Right lobe of liver (tissue), 6 donors: ENCODE measurements around the gene SYNE1. TPM values are rescaled to one million over a fixed set of nuclear protein-coding genes. Genes with fewer than 3 reads are reported as not detected.

Experiments
- ATAC-seq, 4 donors: fragments of 200-7000 bp; cut with Tn5 transposase; one replicate each; pipeline ENCODE4 v1.9.1; 2020; ENCODE audit warnings: mild to moderate bottlenecking in 4 of 4, moderate library complexity in 4 of 4
- DNase-seq, 3 donors: peaks; one replicate each; pipeline ENCODE4 v3.0.0-alpha.2; 2020
- H3K27ac ChIP-seq, 3 donors: fragments of 200-600 bp; one replicate each; pipeline ENCODE4 v1.8.0; 2022
- H3K27me3 ChIP-seq, 2 donors: fragments of 200-600 bp; one replicate each; pipeline ENCODE4 v1.8.0; 2022
- H3K36me3 ChIP-seq, 4 donors: fragments of 200-600 bp; sonication (generic) in 1 of 4; one replicate each; pipeline versions ENCODE4 v1.5.1 to v1.8.0; 2017 to 2022; ENCODE audit warnings: control low read depth in 1 of 4
- H3K4me1 ChIP-seq, 4 donors: fragments of 200-600 bp; sonication (generic) in 1 of 4; one replicate each; pipeline versions ENCODE4 v1.5.1 to v1.8.0; 2017 to 2022; ENCODE audit warnings: control low read depth in 1 of 4
- H3K4me3 ChIP-seq, 3 donors: fragments of 200-600 bp; one replicate each; pipeline ENCODE4 v1.8.0; 2022
- H3K9me3 ChIP-seq, 4 donors: fragments of 200-600 bp; sonication (generic) in 1 of 4; one replicate each; pipeline versions ENCODE4 v1.5.1 to v1.8.0; 2017 to 2022; ENCODE audit warnings: control low read depth in 1 of 4
- POLR2A ChIP-seq: fragments of 450-650 bp; IDR thresholded peaks from one replicate; pipeline ENCODE4 v1.6.1; 2017; ENCODE audit warnings: antibody characterized with exemption, mild to moderate bottlenecking
- WGBS: methylation state at CpG from one replicate; pipeline ENCODE4 v1.1.6; 2018; ENCODE audit warnings: low coverage, low lambda C conversion rate; ENCODE audit not compliant: insufficient coverage; ENCODE audit errors: missing lambda C conversion rate; 5-methylcytosine and 5-hydroxymethylcytosine counted together
- intact Hi-C, 2 donors: fragments of 100-400 bp; cut with DNase I; formaldehyde crosslinking; loops; one replicate each; pipeline versions ENCODE4 v1.11.2 to v1.14.1; 2022
- total RNA-seq, 6 experiments: library from RNA; depleted of rRNA in 2 of 6; stranded (reverse); fragments of >200 nt in 2 of 6; fragmentation: NEBNext Ultra II Directional in 3 of 6; extraction: Animal tissue kit (Norgen Biotek cat#: 25700) in 3 of 6; gene quantifications; one replicate each; pipeline versions ENCODE4 v1.1.0 to v1.2.4, GENCODE V29; 2016 to 2023
- TF ChIP-seq, protein P1 (sequence below), 4 donors: fragments of 200-600 bp in 3 of 4; fragments of 450-650 bp in 1 of 4; IDR thresholded peaks; one replicate each; pipeline versions ENCODE4 v1.5.1 to v1.8.0; 2016 to 2022; ENCODE audit warnings: antibody characterized with exemption in 4 of 4, mild to moderate bottlenecking in 2 of 4
- donor health status: DM: no; HTN: yes; CAD: no.
- donor health status: DM: no; HTN: no; CAD: no.
- donor health status: DM: no; HTN: no; CAD: no.
- donor health status: DM: no; HTN: yes; CAD: no.
- donor health status: DM: no; HTN: yes; CAD: no.

The SYNE1 gene
- total RNA-seq, 6 experiments from 2014 or later = 22.8 to 43.2 (median 25.0) TPM

DNA sequence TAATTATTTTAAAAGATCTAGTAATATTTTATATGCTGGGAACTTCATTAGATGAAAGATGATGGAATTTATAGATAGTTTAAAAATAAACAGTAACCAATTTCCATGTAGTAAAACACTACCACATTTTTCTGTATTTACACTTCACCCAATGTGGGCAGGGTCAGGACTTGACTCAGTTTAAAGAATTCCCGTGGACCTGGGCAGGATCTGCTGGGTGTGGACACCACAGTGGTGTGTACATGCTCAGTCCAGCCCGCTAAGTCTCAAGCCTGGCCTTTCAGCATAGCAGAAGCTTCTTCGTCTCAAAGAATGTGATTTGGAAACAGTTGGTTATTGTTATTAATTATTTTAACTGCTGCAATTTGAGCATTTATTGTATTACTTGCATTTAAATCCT is 364.2 kb downstream of the SYNE1 start:
- ATAC-seq = no peak
- 71% methylated on average over 2 of the region's 3 CpGs for WGBS
- intact Hi-C loops = loop anchor here in 1 of 2 donors (10.0 kb wide), 1 partner anchor 62 kb away; no protein-coding TSS in a partner anchor
- H3K4me1 ChIP-seq = peaks cover 0 to 7% (median 0%) of the 10 kb centered on the region in 4 donors
- no peak for DNase-seq
- no peak overlapping the region for H3K27ac ChIP-seq
- no peak for TF ChIP-seq POLR2A
- TF ChIP-seq, protein P1, sequence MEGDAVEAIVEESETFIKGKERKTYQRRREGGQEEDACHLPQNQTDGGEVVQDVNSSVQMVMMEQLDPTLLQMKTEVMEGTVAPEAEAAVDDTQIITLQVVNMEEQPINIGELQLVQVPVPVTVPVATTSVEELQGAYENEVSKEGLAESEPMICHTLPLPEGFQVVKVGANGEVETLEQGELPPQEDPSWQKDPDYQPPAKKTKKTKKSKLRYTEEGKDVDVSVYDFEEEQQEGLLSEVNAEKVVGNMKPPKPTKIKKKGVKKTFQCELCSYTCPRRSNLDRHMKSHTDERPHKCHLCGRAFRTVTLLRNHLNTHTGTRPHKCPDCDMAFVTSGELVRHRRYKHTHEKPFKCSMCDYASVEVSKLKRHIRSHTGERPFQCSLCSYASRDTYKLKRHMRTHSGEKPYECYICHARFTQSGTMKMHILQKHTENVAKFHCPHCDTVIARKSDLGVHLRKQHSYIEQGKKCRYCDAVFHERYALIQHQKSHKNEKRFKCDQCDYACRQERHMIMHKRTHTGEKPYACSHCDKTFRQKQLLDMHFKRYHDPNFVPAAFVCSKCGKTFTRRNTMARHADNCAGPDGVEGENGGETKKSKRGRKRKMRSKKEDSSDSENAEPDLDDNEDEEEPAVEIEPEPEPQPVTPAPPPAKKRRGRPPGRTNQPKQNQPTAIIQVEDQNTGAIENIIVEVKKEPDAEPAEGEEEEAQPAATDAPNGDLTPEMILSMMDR (IDR thresholded peaks at IDR 0.05) = no peak
- no peaks in the 10 kb centered on the region for H3K9me3 ChIP-seq
- peaks cover 0 to 14% (median 2%) of the 10 kb centered on the region in 4 donors for H3K36me3 ChIP-seq
- H3K27me3 ChIP-seq = no peaks in the 10 kb centered on the region
- H3K4me3 ChIP-seq = no peak overlapping the region

DNA sequence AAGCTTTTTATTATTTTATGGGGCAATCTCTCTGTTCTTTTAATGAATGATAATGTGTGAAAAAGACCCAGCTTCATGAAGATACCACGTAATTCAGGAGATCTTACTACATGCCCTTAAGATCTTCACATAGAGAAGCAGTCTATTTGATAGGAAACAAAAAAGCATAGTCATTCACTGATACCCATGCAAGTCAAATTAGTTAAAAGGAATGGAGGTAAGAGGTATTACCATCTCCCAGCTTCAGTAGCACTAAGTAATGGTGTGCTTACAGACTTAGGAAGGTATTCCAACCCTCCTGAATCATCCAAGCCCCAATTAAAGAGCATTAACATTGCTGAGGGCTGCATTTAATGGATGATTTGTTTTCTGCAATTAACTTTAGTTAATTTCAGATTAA is 364.7 kb downstream of the SYNE1 start:
- peaks cover 0 to 19% (median 5%) of the 10 kb centered on the region in 4 donors for H3K36me3 ChIP-seq
- no peak overlapping the region for H3K4me3 ChIP-seq
- 91% methylated on average over 1 of the region's 1 CpG for WGBS
- intact Hi-C loops = loop anchor here in 1 of 2 donors (10.0 kb wide), 1 partner anchor 62 kb away; no protein-coding TSS in a partner anchor
- ATAC-seq (no peak), DNase-seq (no peak)
- H3K27me3 ChIP-seq = no peaks in the 10 kb centered on the region
- no peaks in the 10 kb centered on the region for H3K9me3 ChIP-seq
- peaks cover 0 to 4% (median 0%) of the 10 kb centered on the region in 4 donors for H3K4me1 ChIP-seq
- H3K27ac ChIP-seq = no peak overlapping the region
- TF ChIP-seq POLR2A = no peak
- TF ChIP-seq, protein P1 (IDR thresholded peaks at IDR 0.05) = no peak

DNA sequence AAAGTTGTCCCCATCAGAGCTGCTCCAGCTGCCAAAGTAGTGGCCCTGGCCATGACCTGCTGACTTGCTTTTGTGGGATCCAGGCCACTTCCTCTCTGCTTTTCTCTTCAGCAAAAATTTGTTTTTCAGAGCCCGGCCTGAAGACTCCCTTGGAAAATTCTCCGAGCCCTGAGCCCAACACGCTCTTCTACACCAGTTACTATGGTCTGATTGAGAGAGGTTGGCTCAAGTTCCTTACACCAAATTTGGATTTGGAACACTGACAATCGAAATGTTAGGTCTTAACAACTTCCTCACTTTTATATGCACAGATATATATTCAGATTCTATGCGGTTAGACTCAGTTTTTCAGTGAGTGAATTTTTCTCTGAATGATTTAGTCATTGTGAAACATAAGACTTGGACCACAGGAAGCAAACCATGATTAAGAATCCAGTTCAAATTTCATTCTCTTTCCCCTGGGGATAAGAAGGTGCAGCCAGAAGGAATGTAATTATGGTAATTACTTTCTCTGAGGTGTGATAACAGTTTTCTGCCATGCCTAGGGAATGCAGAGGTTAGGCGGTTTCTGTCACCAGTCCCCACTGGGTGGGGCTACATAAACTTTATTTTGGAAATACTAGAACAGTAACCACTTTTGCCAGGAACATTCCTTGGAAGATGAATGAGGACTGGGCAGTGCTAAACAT is 365.2 kb downstream of the SYNE1 start:
- DNase-seq = no peak
- ATAC-seq = peak in 2 of 4 donors; percentile 41 to 50
- no peak overlapping the region for H3K4me3 ChIP-seq
- no peaks in the 10 kb centered on the region for H3K4me1 ChIP-seq
- peaks cover 0 to 24% (median 5%) of the 10 kb centered on the region in 4 donors for H3K36me3 ChIP-seq
- TF ChIP-seq, protein P1 (IDR thresholded peaks at IDR 0.05) = no peak
- no peak for TF ChIP-seq POLR2A
- 76% methylated on average over 6 of the region's 6 CpGs for WGBS
- no peaks in the 10 kb centered on the region for H3K27me3 ChIP-seq
- intact Hi-C loops = loop anchor here in 1 of 2 donors (10.0 kb wide), 1 partner anchor 63 kb away; no protein-coding TSS in a partner anchor
- no peaks in the 10 kb centered on the region for H3K9me3 ChIP-seq
- H3K27ac ChIP-seq = no peak overlapping the region

DNA sequence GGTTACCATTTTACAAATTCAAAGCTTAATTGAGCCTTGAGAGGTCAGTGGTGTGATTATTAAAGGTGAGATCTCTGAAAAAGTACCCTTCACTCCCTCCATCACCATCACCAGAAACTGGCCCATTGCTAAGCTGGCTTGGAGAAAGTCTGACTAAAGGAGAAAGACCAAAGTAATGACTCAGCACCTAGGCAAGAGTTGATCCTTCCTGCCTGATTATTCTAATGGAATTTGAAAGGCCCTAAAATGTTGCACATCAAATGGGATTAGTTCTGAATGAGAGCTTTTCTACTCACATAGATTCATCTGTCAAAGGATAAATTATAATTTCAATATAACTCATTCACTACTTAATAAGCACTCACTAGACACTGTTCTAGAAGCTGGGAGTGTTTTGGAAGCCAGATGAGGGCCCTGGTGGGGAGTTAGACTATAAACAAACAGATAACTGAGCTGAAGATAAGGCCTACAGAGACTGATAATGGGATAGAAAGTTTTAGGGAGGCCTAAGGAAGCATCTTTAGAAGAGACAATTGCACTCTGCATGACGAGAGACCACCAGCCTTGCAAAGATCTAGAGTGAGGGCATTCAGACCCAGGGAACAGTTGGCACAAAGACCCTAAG is 366.7 kb downstream of the SYNE1 start:
- Histone ChIP-seq H3K36me3 (peaks cover 0 to 24% (median 5%) of the 10 kb centered on the region in 4 donors), H3K27ac (no peak overlapping the region)
- intact Hi-C loops = loop anchor here in 1 of 2 donors (10.0 kb wide), 1 partner anchor 64 kb away; no protein-coding TSS in a partner anchor

More for the DNA sequence above, 366.7 kb downstream of the SYNE1 start:
- WGBS = 83% methylated on average over 1 of the region's 1 CpG
- Histone ChIP-seq H3K27me3 (no peaks in the 10 kb centered on the region), H3K4me1 (no peaks in the 10 kb centered on the region), H3K4me3 (no peak overlapping the region), H3K9me3 (no peaks in the 10 kb centered on the region)
- TF ChIP-seq, protein P1 (IDR thresholded peaks at IDR 0.05) = no peak
- TF ChIP-seq POLR2A = no peak
- ATAC-seq (no peak), DNase-seq (no peak)
